ENCODE results near the gene FOXO1. TPM values are rescaled to one million over a fixed set of nuclear protein-coding genes. Genes with fewer than 3 reads are reported as not detected.
"Not testable (repeated sequence)": the region's sequence is repeated elsewhere in the genome, so short reads cannot be mapped to it uniquely, and the experiment has no call there.

The FOXO1 gene
- total RNA-seq, 1 donor from 2014 or later, result 31.7 TPM

DNA sequence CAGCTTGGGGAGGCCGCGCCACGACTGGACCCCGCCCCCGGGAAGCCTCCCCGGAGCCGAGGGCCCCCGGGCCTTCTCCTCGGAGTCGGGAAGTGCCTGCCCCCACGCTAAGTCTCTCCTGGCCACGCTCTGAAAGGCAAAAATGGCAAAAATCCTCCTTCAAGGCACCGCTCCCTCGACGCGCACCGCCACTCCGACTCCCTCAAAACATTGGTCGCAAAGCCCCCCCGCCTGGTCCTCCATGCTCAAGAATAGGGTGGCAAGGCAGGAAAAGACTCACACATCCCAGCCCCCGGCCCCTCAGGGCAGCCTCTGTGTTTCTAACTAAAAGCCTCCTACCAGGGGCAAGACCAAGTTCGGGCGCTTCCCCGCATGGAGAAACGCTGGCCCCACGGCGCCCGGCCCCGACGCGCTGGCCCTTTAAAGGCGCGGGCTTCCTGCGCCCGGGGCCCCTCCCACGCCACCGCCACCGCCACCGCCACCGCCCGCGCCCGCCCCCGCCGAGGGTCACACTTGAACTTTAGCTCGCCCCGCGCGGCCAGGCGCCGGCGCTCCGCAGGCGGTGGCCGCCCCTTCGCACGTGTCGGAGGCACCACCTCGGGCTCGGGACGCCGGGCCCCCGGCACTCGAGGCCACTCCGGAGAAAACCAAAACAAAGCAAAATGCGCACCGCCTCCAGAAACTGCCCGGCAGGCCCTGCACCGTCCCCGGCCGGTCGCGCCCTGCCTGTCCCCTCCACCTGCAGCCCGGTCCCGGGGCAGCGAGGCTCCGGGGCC lies 1.9 kb downstream of the FOXO1 start:
- no peaks in the 10 kb centered on the region for H3K27me3 Mint-ChIP-seq (ENCODE audit: low read depth)
- H3K36me3 Mint-ChIP-seq, result no peaks in the 10 kb centered on the region
- peak; percentile 28 to 63 for DNase-seq (ENCODE audit: low spot score in 2 of 2, unreplicated experiment in 2 of 2)
- no peak for TF ChIP-seq CTCF (IDR thresholded peaks at IDR 0.05; ENCODE audit: unreplicated experiment)
- H3K27ac Mint-ChIP-seq, result peak overlapping the region; percentile 97
- peaks cover 48% of the 10 kb centered on the region for H3K4me1 Mint-ChIP-seq
- no peaks in the 10 kb centered on the region for H3K9me3 Mint-ChIP-seq
- H3K4me3 Mint-ChIP-seq, result peak overlapping the region; percentile 95

- peaks cover 51% of the 10 kb centered on the region for H3K4me1 Mint-ChIP-seq
- H3K9me3 Mint-ChIP-seq; H3K27me3 Mint-ChIP-seq (ENCODE audit: low read depth): not testable (repeated sequence)
Measured at GRCh38 chr13:40664100-40664349, 2.4 kb downstream of the FOXO1 start.

GRCh38 chr13:40662866-40663265 lies 3.6 kb downstream of the FOXO1 start:
- TF ChIP-seq CTCF (IDR thresholded peaks at IDR 0.05; ENCODE audit: unreplicated experiment), result no peak
- DNase-seq (ENCODE audit: low spot score in 2 of 2, unreplicated experiment in 2 of 2), result no peak
- H3K4me1 Mint-ChIP-seq, result peaks cover 50% of the 10 kb centered on the region
- no peaks in the 10 kb centered on the region for H3K27me3 Mint-ChIP-seq (ENCODE audit: low read depth)
- H3K4me3 Mint-ChIP-seq, result peak overlapping the region; percentile 95
- H3K27ac Mint-ChIP-seq, result peak overlapping the region; percentile 97
- H3K36me3 Mint-ChIP-seq, result peaks cover 4% of the 10 kb centered on the region
- peaks cover 6% of the 10 kb centered on the region for H3K9me3 Mint-ChIP-seq

More at GRCh38 chr13:40664100-40664349, 2.4 kb downstream of the FOXO1 start:
- Mint-ChIP-seq H3K4me3 (peak overlapping the region; percentile 95), H3K27ac (peak overlapping the region; percentile 97)
- not testable (repeated sequence) for H3K36me3 Mint-ChIP-seq; DNase-seq (ENCODE audit: low spot score in 2 of 2, unreplicated experiment in 2 of 2)

DNA sequence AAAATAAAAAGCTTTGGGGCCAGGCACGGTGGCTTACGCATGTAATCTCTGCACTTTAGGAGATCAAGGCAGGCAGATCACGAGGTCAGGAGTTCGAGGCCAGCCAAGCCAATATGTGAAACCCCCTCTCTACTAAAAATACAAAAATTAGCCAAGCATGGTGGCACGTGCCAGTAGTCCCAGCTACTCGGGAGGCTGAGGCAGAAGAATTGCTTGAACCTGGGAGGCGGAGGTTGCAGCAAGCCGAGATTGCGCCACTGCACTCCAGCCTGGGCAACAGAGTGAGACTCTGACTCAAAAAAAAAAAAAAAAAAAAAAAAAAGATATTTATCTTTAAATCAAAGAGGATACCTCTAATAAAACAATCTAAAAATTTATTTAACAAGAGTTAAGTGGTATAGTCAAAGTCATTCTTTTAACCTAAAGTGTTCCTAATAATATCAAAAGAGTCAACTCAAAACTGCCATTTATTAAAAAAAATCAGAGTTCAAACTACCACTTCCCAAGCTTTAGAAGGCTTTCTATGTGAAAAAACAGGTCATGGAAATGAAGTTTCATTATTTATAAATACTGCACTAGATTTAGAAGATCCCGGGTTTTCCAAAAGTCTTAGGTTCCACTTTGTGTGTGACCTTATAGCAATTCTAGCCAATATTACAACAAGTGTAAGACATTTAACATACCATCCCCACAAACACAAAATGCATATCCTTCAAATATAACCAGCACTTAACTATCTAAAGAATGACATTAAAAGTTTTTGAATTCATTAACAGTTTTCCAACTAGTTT lies 4.4 kb downstream of the FOXO1 start:
- H3K9me3 Mint-ChIP-seq, result peaks cover 11% of the 10 kb centered on the region
- no peak for TF ChIP-seq CTCF (IDR thresholded peaks at IDR 0.05; ENCODE audit: unreplicated experiment)
- DNase-seq (ENCODE audit: low spot score in 2 of 2, unreplicated experiment in 2 of 2), result no peak
- H3K4me3 Mint-ChIP-seq, result peak overlapping the region; percentile 95
- peaks cover 49% of the 10 kb centered on the region for H3K4me1 Mint-ChIP-seq
- peak overlapping the region; percentile 97 for H3K27ac Mint-ChIP-seq
- no peaks in the 10 kb centered on the region for H3K27me3 Mint-ChIP-seq (ENCODE audit: low read depth)
- H3K36me3 Mint-ChIP-seq, result peaks cover 4% of the 10 kb centered on the region

GRCh38 chr13:40660692-40661091 lies 5.7 kb downstream of the FOXO1 start:
- Mint-ChIP-seq H3K27ac (peak overlapping the region; percentile 71), H3K4me1 (peaks cover 55% of the 10 kb centered on the region), H3K9me3 (peaks cover 11% of the 10 kb centered on the region), H3K27me3 (ENCODE audit: low read depth) (no peaks in the 10 kb centered on the region), H3K36me3 (peaks cover 4% of the 10 kb centered on the region), H3K4me3 (no peak overlapping the region)
- TF ChIP-seq CTCF (IDR thresholded peaks at IDR 0.05; ENCODE audit: unreplicated experiment), result no peak
- no peak for DNase-seq (ENCODE audit: low spot score in 2 of 2, unreplicated experiment in 2 of 2)

- peaks cover 11% of the 10 kb centered on the region for H3K9me3 Mint-ChIP-seq
Measured at GRCh38 chr13:40660141-40660664, 6.2 kb downstream of the FOXO1 start.

More at GRCh38 chr13:40660141-40660664, 6.2 kb downstream of the FOXO1 start:
- TF ChIP-seq CTCF (IDR thresholded peaks at IDR 0.05; ENCODE audit: unreplicated experiment), result no peak
- peak overlapping the region; percentile 71 for H3K27ac Mint-ChIP-seq
- H3K4me1 Mint-ChIP-seq, result peaks cover 55% of the 10 kb centered on the region
- no peak overlapping the region for H3K4me3 Mint-ChIP-seq
- DNase-seq (ENCODE audit: low spot score in 2 of 2, unreplicated experiment in 2 of 2), result no peak
- peaks cover 4% of the 10 kb centered on the region for H3K36me3 Mint-ChIP-seq
- H3K27me3 Mint-ChIP-seq (ENCODE audit: low read depth), result no peaks in the 10 kb centered on the region
